Measurements from ENCODE around the gene TLCD3A.
"Not testable (repeated sequence)": the region's sequence is repeated elsewhere in the genome, so short reads cannot be mapped to it uniquely, and the experiment has no call there.

TLCD3A gene

GRCh38 chr17:788551-788950 lies 56.2 kb downstream of the TLCD3A start:
- DNase-seq (ENCODE audit: low spot score) = no peak

- DNase-seq (ENCODE audit: low spot score) = no peak
Observed at GRCh38 chr17:789160-789840, 56.9 kb downstream of the TLCD3A start.

GRCh38 chr17:789931-790873 lies 57.8 kb downstream of the TLCD3A start:
- DNase-seq (ENCODE audit: low spot score) = not testable (repeated sequence)

- not testable (repeated sequence) for DNase-seq (ENCODE audit: low spot score)
Observed at GRCh38 chr17:790874-791247, 58.5 kb downstream of the TLCD3A start.

GRCh38 chr17:791829-792228 lies 59.4 kb downstream of the TLCD3A start:
- no peak for DNase-seq (ENCODE audit: low spot score)

- DNase-seq (ENCODE audit: low spot score) = no peak
Observed at GRCh38 chr17:792277-792676, 59.9 kb downstream of the TLCD3A start.

Data from pons (tissue), 1 donor.